PC-3 (cell line): Measurements from ENCODE around the gene NINJ2.

Experiments used
- CTCF ChIP-seq: fragments of 300-600 bp; sonication (generic); conservative IDR thresholded peaks from 2 replicates; pipeline ENCODE4 v1.5.1; 2017; ENCODE audit warnings: antibody characterized with exemption, low read depth, mild to moderate bottlenecking, low read length
- EZH2 ChIP-seq: fragments of 300-600 bp; sonication (generic); IDR thresholded peaks from one replicate; pipeline ENCODE4 v1.6.1; 2017; ENCODE audit warnings: antibody characterized with exemption, mild to moderate bottlenecking, low read length; ENCODE audit not compliant: unreplicated experiment

GRCh38 chr12:520119-520518 lies 143.1 kb downstream of the NINJ2 start:
- TF ChIP-seq CTCF: no peak
- TF ChIP-seq EZH2: no peak
